ENCODE results near the gene PAFAH2. TPM values are rescaled to one million over a fixed set of nuclear protein-coding genes. Genes with fewer than 3 reads are reported as not detected.

The PAFAH2 gene
- total RNA-seq, 1 donor from 2014 or later, result 7.1 TPM

DNA sequence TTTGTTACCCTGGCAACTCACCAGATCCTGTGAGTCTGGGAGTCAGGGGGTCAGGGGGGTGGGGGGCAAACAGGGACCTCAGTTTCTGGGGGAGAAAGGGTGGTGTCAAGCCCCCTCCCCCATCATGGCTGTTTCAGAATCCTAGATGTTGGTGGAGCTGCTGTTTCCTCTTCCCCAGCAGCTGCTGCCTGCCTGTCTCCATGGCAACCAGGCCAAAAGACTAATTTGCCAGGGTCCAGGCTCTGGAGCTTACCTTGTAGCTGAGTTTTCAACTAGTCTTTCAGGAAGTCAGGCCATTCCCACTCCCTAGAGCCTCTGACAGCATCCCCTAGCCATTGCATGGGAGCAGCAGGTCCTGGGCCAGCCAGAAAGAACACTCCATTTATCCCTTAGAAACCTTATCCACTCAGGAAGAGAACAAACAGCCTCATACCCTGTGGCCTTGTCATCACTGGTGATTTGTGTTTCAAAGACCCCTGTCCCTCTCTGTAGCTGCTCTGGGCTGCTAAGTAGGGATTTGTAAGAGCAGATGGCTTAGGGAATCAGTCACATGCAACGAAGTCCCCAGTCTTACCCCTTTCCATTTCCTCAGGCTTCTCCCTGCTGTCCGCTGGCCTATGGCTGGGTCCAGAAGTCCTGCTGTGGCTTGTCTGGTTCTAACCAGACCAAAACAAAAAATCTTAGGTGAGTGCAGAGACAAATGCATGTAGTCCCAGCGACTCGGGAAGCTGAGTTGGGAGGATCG is 70.2 kb downstream of the PAFAH2 start:
- intact Hi-C loops (cut with DNase I), result no loop called here
- TF ChIP-seq, protein P1, sequence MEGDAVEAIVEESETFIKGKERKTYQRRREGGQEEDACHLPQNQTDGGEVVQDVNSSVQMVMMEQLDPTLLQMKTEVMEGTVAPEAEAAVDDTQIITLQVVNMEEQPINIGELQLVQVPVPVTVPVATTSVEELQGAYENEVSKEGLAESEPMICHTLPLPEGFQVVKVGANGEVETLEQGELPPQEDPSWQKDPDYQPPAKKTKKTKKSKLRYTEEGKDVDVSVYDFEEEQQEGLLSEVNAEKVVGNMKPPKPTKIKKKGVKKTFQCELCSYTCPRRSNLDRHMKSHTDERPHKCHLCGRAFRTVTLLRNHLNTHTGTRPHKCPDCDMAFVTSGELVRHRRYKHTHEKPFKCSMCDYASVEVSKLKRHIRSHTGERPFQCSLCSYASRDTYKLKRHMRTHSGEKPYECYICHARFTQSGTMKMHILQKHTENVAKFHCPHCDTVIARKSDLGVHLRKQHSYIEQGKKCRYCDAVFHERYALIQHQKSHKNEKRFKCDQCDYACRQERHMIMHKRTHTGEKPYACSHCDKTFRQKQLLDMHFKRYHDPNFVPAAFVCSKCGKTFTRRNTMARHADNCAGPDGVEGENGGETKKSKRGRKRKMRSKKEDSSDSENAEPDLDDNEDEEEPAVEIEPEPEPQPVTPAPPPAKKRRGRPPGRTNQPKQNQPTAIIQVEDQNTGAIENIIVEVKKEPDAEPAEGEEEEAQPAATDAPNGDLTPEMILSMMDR (IDR thresholded peaks at IDR 0.05), result no peak
- TF ChIP-seq POLR2AphosphoS5 (IDR thresholded peaks at IDR 0.05; ENCODE audit: insufficient read depth in 1 of 2, low read depth in 1 of 2) (no peak), POLR2A (IDR thresholded peaks at IDR 0.05) (no peak)
- no peaks in the 10 kb centered on the region for H3K9me3 ChIP-seq
- peaks cover 12% of the 10 kb centered on the region for H3K4me1 ChIP-seq
- no peak overlapping the region for H3K27ac ChIP-seq
- H3K4me3 ChIP-seq, result no peak overlapping the region
- H3K36me3 ChIP-seq, result no peaks in the 10 kb centered on the region
- no peaks in the 10 kb centered on the region for H3K27me3 ChIP-seq
- no peak for DNase-seq (ENCODE audit: extremely low spot score in 2 of 2)

GRCh38 chr1:25926731-25927496 is 70.9 kb downstream of the PAFAH2 start:
- Histone ChIP-seq H3K9me3 (no peaks in the 10 kb centered on the region), H3K36me3 (no peaks in the 10 kb centered on the region), H3K4me3 (no peak overlapping the region), H3K27ac (no peak overlapping the region), H3K27me3 (no peaks in the 10 kb centered on the region), H3K4me1 (peaks cover 19% of the 10 kb centered on the region)
- no peak for DNase-seq (ENCODE audit: extremely low spot score in 2 of 2)
- intact Hi-C loops (cut with DNase I), result no loop called here
- TF ChIP-seq POLR2A (IDR thresholded peaks at IDR 0.05), result no peak
- no peak for TF ChIP-seq POLR2AphosphoS5 (IDR thresholded peaks at IDR 0.05; ENCODE audit: insufficient read depth in 1 of 2, low read depth in 1 of 2)

- Histone ChIP-seq H3K4me3 (no peak overlapping the region), H3K4me1 (peaks cover 19% of the 10 kb centered on the region), H3K9me3 (no peaks in the 10 kb centered on the region), H3K27ac (no peak overlapping the region), H3K27me3 (no peaks in the 10 kb centered on the region), H3K36me3 (no peaks in the 10 kb centered on the region)
- no peak for DNase-seq (ENCODE audit: extremely low spot score in 2 of 2)
- TF ChIP-seq, protein P1 (IDR thresholded peaks at IDR 0.05), result no peak
- TF ChIP-seq POLR2A (IDR thresholded peaks at IDR 0.05), result no peak
- no peak for TF ChIP-seq POLR2AphosphoS5 (IDR thresholded peaks at IDR 0.05; ENCODE audit: insufficient read depth in 1 of 2, low read depth in 1 of 2)
- intact Hi-C loops (cut with DNase I), result no loop called here
Observed at GRCh38 chr1:25924454-25924853, 73.4 kb downstream of the PAFAH2 start.

- peaks cover 19% of the 10 kb centered on the region for H3K4me1 ChIP-seq
- no peaks in the 10 kb centered on the region for H3K27me3 ChIP-seq
- DNase-seq (ENCODE audit: extremely low spot score in 2 of 2), result no peak
- H3K36me3 ChIP-seq, result no peaks in the 10 kb centered on the region
- peak overlapping the region; percentile 61 to 69 for H3K4me3 ChIP-seq
- H3K27ac ChIP-seq, result peak overlapping the region; percentile 73
- H3K9me3 ChIP-seq, result no peaks in the 10 kb centered on the region
- intact Hi-C loops (cut with DNase I), result no loop called here
- TF ChIP-seq, protein P1 (IDR thresholded peaks at IDR 0.05), result no peak
- TF ChIP-seq POLR2A (IDR thresholded peaks at IDR 0.05), result no peak
- peak in 1 of 2 donors; percentile 34 for TF ChIP-seq POLR2AphosphoS5 (IDR thresholded peaks at IDR 0.05; ENCODE audit: insufficient read depth in 1 of 2, low read depth in 1 of 2)
Observed at GRCh38 chr1:25922971-25923552, 74.8 kb downstream of the PAFAH2 start.

DNA sequence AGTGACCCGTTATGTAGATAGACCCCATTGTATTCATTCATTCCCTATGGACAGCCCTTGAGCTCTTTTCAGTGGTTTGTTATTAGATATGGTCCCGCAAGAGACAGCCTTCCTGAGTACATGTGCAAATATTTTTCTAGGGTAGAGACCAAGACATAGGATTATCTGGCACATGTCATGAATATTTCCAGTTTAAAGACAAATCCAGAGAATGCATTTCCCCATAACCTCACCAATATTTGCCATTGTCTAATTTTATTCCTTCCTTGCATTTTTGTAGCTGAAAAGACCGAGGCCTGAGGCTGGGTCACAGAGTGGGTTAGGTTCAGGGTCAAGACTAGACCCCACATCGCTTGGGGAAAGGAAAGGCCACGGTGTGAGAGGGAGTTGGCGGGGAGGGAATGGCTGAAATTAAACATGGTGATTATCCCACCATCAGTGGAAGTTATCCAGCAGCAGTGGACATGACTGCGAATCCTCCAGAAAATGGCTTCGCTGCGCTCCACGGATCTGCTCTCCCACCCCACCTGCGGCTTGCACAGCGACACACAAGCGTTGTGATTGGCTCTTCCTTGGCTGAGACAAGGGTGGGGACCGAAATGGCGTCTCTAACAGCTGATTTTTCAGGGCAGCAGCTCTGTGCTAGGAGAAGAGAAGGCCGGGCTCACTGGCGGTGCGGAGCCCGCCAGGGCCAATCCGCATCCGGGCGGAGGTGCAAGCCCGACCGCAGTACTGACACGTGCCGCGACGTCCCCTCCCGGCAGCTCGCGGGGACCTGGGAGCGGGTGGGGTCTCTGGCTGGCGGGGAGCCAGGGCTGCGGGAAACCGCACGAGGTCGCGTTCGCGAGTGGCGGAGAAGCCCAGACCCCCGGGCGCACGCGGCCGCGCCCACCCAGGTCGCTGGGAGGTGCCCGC is 75.5 kb downstream of the PAFAH2 start:
- Histone ChIP-seq H3K9me3 (no peaks in the 10 kb centered on the region), H3K4me1 (peaks cover 19% of the 10 kb centered on the region), H3K4me3 (peak overlapping the region; percentile 61 to 69), H3K36me3 (no peaks in the 10 kb centered on the region), H3K27ac (peak overlapping the region; percentile 73), H3K27me3 (no peaks in the 10 kb centered on the region)
- intact Hi-C loops (cut with DNase I), result no loop called here
- DNase-seq (ENCODE audit: extremely low spot score in 2 of 2), result no peak
- TF ChIP-seq POLR2AphosphoS5 (IDR thresholded peaks at IDR 0.05; ENCODE audit: insufficient read depth in 1 of 2, low read depth in 1 of 2) (no peak), POLR2A (IDR thresholded peaks at IDR 0.05) (no peak)
- TF ChIP-seq, protein P1 (IDR thresholded peaks at IDR 0.05), result no peak
